ENCODE data around the gene CELSR2.

CELSR2 gene

DNA sequence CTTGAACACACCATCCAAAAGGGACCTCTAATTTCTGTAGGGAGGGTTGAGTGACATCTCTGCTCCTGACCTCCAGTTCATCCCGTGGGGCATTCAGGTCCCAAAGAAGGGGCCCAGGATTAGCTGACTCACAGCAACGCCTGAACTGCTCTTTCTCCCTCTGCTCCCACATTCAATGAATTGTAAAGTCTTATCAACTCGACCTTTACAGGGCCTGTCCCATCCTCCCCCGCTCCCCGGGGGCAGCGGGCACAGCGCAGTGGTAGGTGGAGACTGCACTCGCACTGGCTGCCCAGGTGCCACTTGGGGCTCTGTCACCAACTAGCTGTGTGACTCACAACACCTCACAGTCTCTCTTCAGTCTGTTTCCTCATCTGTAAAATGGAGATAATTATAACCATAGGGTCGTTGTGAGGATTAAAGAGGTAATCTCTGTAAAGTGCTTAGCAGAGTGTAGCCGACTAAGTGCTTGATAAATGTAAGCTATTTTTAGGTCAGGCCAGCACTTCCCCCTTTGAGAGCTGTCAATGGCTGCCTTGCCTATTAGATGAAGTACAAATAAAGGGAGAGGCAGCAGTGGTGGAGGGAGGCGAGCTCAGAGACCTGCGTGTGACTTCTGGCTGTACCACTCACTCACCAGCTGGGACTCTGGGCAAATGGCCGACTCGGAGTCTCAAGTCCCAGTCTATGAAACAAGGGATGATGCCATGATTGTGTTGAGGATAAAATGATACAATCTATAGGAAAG, 58.1 kb downstream of the CELSR2 start:
- no peak for DNase-seq

DNA sequence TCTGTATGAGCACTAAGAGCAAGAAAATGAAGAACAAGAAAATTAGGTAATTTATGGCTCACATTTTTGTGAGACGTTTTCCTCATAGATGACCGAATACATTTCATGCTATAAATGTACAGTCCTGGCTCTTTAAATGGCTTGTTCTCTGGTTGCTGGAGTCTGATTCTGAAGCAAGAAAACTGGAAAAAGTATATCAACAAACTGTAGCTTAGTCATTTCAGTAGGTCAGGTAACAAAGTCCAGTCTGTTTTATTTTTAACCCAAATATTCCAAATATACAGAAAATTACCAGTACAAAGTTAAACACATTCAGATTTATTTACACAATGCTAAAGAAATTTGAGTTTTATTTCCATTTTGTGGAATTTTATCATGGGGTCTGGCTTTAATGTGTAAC, 60.0 kb downstream of the CELSR2 start:
- peak; percentile 11 for DNase-seq

DNA sequence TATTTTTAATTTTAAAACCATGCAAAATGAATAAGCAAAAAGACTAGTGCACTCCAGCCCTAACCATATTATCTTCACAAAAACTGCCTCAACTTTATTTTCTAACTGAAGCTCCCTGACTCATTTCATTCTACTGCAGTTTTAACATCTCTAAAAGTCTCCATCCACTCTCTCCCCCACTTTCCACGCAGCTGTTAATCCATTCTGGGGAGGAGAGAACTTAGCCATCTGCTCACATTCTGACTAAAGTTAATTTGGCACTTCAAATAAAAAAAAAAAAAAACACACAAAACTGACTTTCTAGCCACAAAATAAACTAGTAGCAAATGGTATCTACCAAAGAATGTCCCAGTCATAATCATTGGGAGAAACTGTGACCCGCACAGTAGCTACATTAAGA, 62.9 kb downstream of the CELSR2 start:
- DNase-seq, result no peak

DNA sequence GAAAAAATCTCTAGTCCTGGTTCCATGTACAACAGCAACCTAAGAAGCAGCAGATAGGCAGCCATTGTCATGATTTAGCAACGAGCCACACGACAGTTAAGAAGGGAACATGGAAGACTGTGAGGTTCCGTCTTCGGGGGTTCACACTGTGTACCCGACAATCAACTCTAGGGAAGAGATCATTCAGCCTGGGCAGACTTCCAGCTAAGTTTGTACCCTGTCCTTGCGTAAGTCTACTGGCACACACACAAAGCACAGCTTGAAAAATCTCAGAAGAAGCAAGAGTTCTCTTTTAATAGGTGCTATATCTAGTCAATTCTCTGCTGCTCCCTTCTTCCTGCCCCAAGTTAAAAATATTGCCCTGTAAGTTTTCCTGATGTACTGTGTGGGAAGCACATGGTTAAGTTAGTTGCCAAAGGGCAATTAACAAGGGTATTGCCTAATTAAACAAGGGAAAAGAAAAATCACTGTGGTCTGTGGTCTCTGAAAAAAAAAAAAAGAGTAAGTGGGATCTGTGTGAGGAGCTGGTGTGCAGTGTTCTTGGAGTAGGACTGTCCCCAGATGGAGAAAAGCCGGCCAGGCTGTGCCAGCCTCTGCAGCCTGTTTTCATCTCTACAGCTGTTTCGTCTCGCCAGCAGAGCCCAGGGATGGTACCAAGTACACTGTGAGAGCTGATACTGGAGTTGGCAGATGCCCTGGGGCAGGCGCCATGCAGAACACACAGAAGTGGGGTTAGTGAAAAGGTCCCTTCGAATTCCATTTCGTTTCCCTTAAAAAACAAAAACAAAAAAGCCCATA, 63.8 kb downstream of the CELSR2 start:
- DNase-seq, result no peak

DNA sequence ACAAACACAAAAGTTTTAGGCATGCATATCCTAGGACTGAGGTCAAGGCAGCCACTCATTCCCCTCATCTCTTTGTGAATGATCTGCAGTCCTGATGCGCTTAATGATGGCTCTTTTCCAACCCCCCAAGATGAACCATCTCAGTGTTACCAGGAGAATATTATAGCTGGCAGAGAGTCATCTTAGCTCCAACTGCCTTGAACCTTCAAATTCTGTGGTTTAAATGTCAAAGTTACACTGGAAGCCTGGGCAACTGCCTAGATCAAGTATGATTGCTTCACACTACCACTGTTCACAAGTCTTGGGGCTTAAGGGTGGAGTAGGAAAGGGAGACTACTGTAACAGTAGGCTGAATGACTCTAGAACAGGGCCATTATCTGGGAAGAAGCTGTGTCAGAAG, 65.5 kb downstream of the CELSR2 start:
- DNase-seq, result no peak

DNA sequence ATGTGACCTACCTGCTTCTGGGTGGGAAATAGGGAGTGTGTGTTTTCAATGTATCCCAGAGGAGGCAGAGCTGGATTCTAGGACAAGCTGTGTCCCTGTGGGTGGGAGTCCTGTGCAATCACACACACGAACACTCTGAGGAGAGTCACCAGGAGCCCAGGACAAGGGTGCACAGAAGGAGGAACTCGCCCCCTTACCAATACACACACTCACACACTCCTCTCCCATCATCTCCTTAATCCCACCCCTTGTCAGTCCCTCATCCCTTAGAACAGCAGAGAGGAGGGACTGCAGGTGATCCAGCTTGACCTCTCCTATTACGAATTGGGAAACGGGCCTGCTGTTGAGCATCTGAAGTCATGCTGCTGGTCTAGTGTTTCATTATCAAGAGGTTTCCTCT, 65.9 kb downstream of the CELSR2 start:
- DNase-seq, result no peak

DNA sequence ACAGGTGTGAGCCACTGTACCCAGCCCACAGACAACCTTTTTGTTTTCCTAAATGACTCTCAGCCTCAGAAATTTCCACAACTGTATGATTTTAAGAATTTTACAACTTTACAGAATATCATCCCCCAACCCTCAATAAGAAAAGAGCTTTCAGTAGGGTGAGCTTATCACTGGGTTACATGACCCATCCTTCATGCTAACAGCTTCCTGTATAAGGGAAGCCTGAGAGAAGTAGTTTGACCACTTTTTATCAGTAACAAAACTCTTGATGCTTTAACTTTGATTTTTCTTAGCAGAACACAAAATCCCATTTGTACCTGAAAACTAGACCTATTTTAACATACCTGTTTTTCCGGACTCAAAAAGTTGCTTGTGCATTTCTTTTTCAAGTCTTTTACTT, 67.2 kb downstream of the CELSR2 start:
- DNase-seq, result no peak

DNA sequence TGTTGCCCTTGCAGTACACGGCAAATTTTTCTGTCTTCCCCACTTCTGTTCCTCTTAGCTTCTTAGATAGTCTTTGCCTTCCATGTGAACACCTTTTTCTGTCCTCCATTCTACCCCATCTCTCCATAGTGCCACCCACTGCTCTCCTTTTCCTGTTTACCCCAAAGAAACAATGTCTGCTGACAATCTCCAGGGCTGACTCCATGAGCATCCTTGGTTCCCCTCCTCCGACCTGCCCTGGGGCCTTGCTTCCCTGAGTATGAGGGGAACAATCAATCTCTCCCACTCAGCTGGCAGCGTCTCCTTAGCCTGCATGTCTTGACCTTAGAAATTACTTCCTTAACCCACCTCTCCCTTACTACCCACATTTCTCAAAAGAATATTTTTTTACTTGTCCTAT, 69.8 kb downstream of the CELSR2 start:
- DNase-seq, result no peak

DNA sequence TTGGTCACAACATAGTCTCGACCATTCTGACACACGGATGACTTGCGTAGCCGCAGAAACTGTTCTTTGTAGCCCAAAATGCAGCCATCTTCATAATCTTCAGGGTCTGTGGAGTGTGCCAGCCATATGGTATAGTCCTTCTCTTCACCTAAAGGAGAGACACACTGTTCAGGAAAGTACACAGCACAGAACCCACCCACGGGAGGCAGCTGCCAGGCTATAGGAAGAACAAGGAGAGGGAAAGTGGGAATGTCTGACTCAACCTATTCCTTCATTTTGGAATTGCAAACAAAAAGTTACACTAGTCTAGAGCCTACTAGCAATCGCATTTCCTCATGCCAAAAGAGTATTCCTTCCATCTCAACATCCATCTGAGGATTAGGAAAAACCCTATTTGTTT, 73.6 kb downstream of the CELSR2 start:
- DNase-seq, result no peak
